ENCODE data around the gene CDH24. TPM values are rescaled to one million over a fixed set of nuclear protein-coding genes. Genes with fewer than 3 reads are reported as not detected.
A peak's percentile ranks its signal among the peaks of the same experiment; 100 is the strongest.

The CDH24 gene
- total RNA-seq, 4 donors from 2014 or later, result 3.0 to 4.9 (median 3.9) TPM

DNA sequence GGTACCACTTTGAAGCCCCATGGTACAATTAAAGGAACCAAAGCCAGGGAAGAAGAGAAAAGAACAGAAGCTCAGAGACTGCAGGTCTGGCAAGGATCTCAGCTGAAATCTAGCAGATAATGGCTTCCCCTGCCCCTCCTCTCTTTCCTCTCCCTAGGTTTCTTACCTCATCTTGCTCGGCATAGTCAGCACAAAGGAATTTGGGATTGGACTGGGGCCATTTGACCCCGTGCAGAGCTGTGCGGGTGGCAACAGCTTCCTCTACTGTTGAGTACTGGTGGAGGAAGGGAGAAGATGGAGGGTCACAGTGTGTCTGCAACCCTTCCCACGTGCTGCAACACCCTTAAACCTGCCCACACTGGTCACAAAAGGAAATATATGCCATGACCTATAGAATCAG is 4.7 kb upstream of the CDH24 start:
- TF ChIP-seq, protein P1, sequence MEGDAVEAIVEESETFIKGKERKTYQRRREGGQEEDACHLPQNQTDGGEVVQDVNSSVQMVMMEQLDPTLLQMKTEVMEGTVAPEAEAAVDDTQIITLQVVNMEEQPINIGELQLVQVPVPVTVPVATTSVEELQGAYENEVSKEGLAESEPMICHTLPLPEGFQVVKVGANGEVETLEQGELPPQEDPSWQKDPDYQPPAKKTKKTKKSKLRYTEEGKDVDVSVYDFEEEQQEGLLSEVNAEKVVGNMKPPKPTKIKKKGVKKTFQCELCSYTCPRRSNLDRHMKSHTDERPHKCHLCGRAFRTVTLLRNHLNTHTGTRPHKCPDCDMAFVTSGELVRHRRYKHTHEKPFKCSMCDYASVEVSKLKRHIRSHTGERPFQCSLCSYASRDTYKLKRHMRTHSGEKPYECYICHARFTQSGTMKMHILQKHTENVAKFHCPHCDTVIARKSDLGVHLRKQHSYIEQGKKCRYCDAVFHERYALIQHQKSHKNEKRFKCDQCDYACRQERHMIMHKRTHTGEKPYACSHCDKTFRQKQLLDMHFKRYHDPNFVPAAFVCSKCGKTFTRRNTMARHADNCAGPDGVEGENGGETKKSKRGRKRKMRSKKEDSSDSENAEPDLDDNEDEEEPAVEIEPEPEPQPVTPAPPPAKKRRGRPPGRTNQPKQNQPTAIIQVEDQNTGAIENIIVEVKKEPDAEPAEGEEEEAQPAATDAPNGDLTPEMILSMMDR (IDR thresholded peaks at IDR 0.05), result no peak
- TF ChIP-seq POLR2A (IDR thresholded peaks at IDR 0.05), result no peak
- intact Hi-C loops (cut with DNase I; ENCODE audit: low total_unique reads), result no loop called here
- WGBS, 2 donors, result 10 to 20% methylated on average over 4 of the region's 4 CpGs
- peak; percentile 74 to 92 for DNase-seq (ENCODE audit: low spot score in 2 of 2)
- H3K4me3 ChIP-seq (ENCODE audit: low read depth, poor library complexity, severe bottlenecking), result no peak overlapping the region

DNA sequence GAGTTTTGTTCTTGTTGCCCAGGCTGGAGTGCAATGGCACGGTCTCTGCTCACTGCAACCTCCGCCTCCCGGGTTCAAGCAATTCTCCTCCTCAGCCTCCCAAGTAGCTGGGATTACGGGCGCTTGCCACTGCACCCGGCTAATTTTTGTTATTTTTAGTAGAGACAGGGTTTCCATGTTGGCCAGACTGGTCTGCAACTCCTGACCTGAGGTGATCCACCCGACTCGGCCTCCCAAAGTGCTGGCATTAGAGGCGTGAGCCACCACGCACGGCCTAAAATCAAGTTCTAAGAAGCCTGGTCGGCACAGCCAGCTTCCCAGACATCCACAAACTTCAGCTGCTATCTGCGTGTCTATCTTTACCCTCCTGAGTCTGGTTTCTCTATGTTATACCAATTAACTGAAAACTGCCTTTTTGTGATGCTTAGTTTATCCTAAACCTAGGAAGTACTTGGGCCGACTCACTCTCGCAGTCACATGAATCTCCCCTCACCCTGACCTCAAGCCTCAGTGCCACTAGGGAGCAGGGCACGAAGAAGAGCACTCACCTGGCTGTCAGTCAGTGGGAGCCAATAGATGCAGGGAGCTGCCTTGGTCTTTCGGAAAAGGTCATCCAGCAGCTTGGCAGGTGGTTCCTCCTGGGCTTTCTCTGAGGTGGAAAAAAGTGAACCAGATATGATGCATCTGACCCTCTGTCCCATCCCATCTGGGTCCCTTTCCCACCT is 3.4 kb upstream of the CDH24 start:
- DNase-seq (ENCODE audit: low spot score in 2 of 2), result peak in 1 of 2 donors; percentile 79
- intact Hi-C loops (cut with DNase I; ENCODE audit: low total_unique reads), result no loop called here
- TF ChIP-seq POLR2A (IDR thresholded peaks at IDR 0.05), result no peak
- TF ChIP-seq, protein P1 (IDR thresholded peaks at IDR 0.05), result no peak
- no peak overlapping the region for H3K4me3 ChIP-seq (ENCODE audit: low read depth, poor library complexity, severe bottlenecking)
- 93 to 94% methylated on average over 17 of the region's 17 CpGs for WGBS, 2 donors

DNA sequence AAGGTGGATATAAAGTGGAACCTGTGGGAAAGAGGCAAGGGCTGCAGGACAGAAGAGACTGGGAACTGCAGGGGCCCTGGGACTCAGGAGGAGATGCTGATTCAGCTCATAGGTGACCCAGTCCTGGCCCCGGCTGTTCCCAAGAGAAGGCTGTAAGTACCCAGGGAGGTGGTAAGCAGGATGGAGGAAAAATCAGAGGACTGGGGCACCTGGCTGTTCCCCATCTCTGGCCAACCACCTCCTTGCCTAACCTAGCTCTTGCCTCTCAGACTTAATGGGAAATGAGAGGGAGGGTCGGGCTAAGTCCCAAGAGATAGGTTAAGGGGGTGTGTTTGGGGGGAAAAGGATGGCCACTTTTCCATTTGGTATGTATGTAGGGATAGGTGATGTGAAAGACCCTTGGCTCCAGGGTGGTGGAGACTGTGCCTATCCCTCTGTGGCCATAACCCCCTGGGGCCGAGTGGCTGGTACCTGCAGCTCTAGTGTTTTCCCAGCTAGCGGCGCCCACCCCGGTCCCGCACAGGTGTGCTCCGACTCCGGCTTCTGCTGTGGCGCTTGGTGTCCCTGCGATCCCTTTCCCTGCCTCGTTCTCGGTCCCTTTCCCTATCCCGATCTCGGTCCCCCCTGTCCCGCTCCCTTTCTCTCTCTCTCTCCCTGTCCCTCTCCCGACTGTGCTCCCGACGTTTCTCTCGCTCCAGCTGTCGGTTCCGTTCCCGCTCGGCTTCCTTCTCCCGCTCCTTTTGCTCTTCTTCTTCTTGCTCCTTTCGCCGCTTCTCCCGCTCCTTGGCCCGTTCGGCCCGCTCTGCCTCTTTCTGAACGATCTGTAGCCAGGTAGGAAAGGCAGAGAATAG is 1.6 kb upstream of the CDH24 start:
- TF ChIP-seq, protein P1 (IDR thresholded peaks at IDR 0.05), result no peak
- no peak for TF ChIP-seq POLR2A (IDR thresholded peaks at IDR 0.05)
- intact Hi-C loops (cut with DNase I; ENCODE audit: low total_unique reads), result loop anchor here (2.0 kb wide), 1 partner anchor 72 kb away; no protein-coding TSS in a partner anchor
- 90% methylated on average over 32 of the region's 32 CpGs for WGBS, 2 donors
- peak in 1 of 2 donors; percentile 85 for DNase-seq (ENCODE audit: low spot score in 2 of 2)
- H3K4me3 ChIP-seq (ENCODE audit: low read depth, poor library complexity, severe bottlenecking), result no peak overlapping the region

DNA sequence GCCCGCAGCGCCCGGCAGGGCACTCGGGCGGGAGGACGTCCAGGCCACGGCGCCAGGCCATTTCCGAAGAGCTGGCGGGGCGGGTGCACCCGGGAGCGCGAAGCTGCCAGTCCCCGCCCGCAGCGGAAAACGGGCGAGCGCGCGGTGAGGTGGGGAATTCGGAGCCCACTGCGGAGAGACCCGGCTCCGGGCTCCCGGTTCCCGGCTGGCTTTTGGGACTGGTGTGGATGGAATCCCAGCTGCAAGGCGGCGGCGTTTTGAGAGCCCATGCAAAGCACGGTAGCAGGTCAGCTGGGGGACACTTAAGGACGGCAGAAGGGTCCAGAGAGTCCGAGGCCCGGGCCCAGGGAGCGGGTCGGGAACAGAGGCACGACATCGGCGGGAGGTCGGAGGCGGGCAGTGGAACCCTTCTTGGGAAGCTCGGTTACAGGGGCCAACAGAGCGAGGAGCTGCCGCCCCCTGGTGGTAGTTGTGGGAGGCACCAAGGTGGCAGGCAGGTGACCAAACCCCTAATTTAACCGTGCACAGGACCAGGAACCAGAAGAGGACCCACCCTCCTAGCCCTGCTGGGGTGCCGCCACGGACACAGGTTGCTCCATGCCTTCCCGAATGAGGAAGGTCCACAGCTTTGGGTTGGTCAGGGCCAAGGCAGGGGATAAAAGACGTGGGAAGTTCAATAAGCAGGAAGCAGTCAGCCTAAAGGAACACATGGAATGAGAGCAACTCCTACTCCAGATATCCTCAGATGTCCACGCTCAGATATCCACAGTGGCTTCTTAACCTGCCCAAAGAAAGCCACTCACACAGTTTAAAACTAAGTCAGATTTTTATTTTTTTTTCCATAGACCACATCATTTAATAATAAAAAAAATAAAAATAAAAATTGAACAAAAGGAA is 685 bp upstream of the CDH24 start:
- 1 to 2% methylated on average over 16 to 23 of the region's 51 CpGs for whole genome bisulfite sequencing, 2 donors
- peak; percentile 80 to 98 for DNase-seq (ENCODE audit: low spot score in 2 of 2)
- intact Hi-C loops (cut with DNase I; ENCODE audit: low total_unique reads), result loop anchor here (2.0 kb wide), 1 partner anchor 71 kb away; no protein-coding TSS in a partner anchor
- no peak for TF ChIP-seq POLR2A (IDR thresholded peaks at IDR 0.05)
- TF ChIP-seq, protein P1 (IDR thresholded peaks at IDR 0.05), result peak in 1 of 3 donors; percentile 89
- peak overlapping the region; percentile 52 for H3K4me3 ChIP-seq (ENCODE audit: low read depth, poor library complexity, severe bottlenecking)

Data from lower leg skin (tissue), 4 donors.